ENCODE measurements around the gene TTF2. TPM values are rescaled to one million over a fixed set of nuclear protein-coding genes. Genes with fewer than 3 reads are reported as not detected.
A peak's percentile ranks its signal among the peaks of the same experiment; 100 is the strongest.

TTF2 gene
- total RNA-seq, 4 donors from 2014 or later = 8.2 to 56.4 (median 17.0) TPM

- intact Hi-C loops (cut with DNase I; ENCODE audit: low total_unique reads) = no loop called here
- peak; percentile 63 to 76 for DNase-seq
- no peaks in the 10 kb centered on the region for H3K27me3 ChIP-seq
- TF ChIP-seq POLR2A (IDR thresholded peaks at IDR 0.05) = no peak
- H3K36me3 ChIP-seq = no peaks in the 10 kb centered on the region
- no peaks in the 10 kb centered on the region for H3K4me1 ChIP-seq
- no peak overlapping the region for H3K4me3 ChIP-seq
- peak overlapping the region; percentile 80 to 84 for H3K27ac ChIP-seq
- H3K9me3 ChIP-seq = no peaks in the 10 kb centered on the region
Observed at GRCh38 chr1:117093091-117093534, 33.0 kb downstream of the TTF2 start.

GRCh38 chr1:117093870-117094621 lies 33.9 kb downstream of the TTF2 start:
- Histone ChIP-seq H3K27ac (peak overlapping the region; percentile 80 to 84), H3K4me1 (no peaks in the 10 kb centered on the region), H3K9me3 (no peaks in the 10 kb centered on the region), H3K36me3 (no peaks in the 10 kb centered on the region), H3K27me3 (no peaks in the 10 kb centered on the region), H3K4me3 (no peak overlapping the region)
- intact Hi-C loops (cut with DNase I; ENCODE audit: low total_unique reads) = no loop called here
- peak; percentile 60 to 65 for DNase-seq
- no peak for TF ChIP-seq POLR2A (IDR thresholded peaks at IDR 0.05)
- TF ChIP-seq, protein P1, sequence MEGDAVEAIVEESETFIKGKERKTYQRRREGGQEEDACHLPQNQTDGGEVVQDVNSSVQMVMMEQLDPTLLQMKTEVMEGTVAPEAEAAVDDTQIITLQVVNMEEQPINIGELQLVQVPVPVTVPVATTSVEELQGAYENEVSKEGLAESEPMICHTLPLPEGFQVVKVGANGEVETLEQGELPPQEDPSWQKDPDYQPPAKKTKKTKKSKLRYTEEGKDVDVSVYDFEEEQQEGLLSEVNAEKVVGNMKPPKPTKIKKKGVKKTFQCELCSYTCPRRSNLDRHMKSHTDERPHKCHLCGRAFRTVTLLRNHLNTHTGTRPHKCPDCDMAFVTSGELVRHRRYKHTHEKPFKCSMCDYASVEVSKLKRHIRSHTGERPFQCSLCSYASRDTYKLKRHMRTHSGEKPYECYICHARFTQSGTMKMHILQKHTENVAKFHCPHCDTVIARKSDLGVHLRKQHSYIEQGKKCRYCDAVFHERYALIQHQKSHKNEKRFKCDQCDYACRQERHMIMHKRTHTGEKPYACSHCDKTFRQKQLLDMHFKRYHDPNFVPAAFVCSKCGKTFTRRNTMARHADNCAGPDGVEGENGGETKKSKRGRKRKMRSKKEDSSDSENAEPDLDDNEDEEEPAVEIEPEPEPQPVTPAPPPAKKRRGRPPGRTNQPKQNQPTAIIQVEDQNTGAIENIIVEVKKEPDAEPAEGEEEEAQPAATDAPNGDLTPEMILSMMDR (IDR thresholded peaks at IDR 0.05) = peak in 1 of 4 experiments; percentile 20

- no peaks in the 10 kb centered on the region for H3K9me3 ChIP-seq
- peak overlapping the region; percentile 80 to 84 for H3K27ac ChIP-seq
- H3K36me3 ChIP-seq = no peaks in the 10 kb centered on the region
- no peaks in the 10 kb centered on the region for H3K27me3 ChIP-seq
- TF ChIP-seq, protein P1 (IDR thresholded peaks at IDR 0.05) = no peak
- TF ChIP-seq POLR2A (IDR thresholded peaks at IDR 0.05) = no peak
- no peaks in the 10 kb centered on the region for H3K4me1 ChIP-seq
- no peak overlapping the region for H3K4me3 ChIP-seq
- DNase-seq = peak in 1 of 2 donors; percentile 25
- intact Hi-C loops (cut with DNase I; ENCODE audit: low total_unique reads) = no loop called here
Observed at GRCh38 chr1:117094841-117095604, 34.9 kb downstream of the TTF2 start.

DNA sequence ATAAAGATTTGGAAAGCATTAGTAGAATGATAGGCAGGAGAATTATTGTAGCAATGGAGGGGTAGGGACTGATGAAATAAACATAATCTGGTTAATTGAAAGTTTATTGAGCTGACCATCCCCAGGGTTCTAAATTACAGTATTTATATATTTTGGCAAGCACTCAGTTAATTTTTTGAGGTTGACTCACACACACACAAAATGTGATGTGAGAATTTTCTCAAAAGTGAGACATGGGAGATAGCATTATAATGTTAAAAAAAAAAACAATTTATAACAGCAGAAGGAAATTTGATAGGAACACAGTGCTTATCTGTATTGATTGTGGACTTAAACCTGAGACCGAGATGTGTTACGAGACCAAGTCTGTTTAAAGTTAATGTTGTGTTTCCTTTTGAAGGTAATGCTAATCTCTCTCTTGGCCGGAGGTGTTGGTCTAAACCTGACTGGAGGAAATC lies 36.9 kb downstream of the TTF2 start:
- Histone ChIP-seq H3K27ac (peak overlapping the region in 1 of 2 donors; percentile 12), H3K9me3 (no peaks in the 10 kb centered on the region), H3K4me1 (no peaks in the 10 kb centered on the region), H3K36me3 (no peaks in the 10 kb centered on the region), H3K27me3 (no peaks in the 10 kb centered on the region), H3K4me3 (no peak overlapping the region)
- intact Hi-C loops (cut with DNase I; ENCODE audit: low total_unique reads) = no loop called here
- no peak for DNase-seq
- TF ChIP-seq POLR2A (IDR thresholded peaks at IDR 0.05) = no peak
- TF ChIP-seq, protein P1 (IDR thresholded peaks at IDR 0.05) = no peak

GRCh38 chr1:117097443-117097842 lies 37.3 kb downstream of the TTF2 start:
- no peak for DNase-seq
- intact Hi-C loops (cut with DNase I; ENCODE audit: low total_unique reads) = no loop called here
- Histone ChIP-seq H3K9me3 (no peaks in the 10 kb centered on the region), H3K4me1 (no peaks in the 10 kb centered on the region), H3K36me3 (no peaks in the 10 kb centered on the region), H3K27me3 (no peaks in the 10 kb centered on the region), H3K4me3 (no peak overlapping the region), H3K27ac (peak overlapping the region in 1 of 2 donors; percentile 12)
- no peak for TF ChIP-seq POLR2A (IDR thresholded peaks at IDR 0.05)
- TF ChIP-seq, protein P1 (IDR thresholded peaks at IDR 0.05) = no peak

Measured in uterus (tissue), 4 donors.